Airway epithelial cell (primary cell): ENCODE results near the gene ZSWIM5. TPM values are rescaled to one million over a fixed set of nuclear protein-coding genes. Genes with fewer than 3 reads are reported as not detected.

ENCODE experiments used
- total RNA-seq: library from RNA; depleted of rRNA; stranded (reverse); fragments of >200 nt; gene quantifications from 2 replicates; pipeline ENCODE4 v1.2.3, GENCODE V29; 2015

The ZSWIM5 gene
- 0.05 and 0.07 TPM in 2 replicates for total RNA-seq

GRCh38 chr1:45205910-45206721 is at the start of gene ZSWIM5:
Gene ZSWIM5 (minus strand): TSS chr1:45206605. CDS start chr1:45206350, 255 bp downstream.

GRCh38 chr1:45011837-45012638 is 194.4 kb downstream of the ZSWIM5 start, which contains the start of gene UROD:
Gene UROD (plus strand): TSS chr1:45012254. CDS start chr1:45012266, 12 bp downstream.

GRCh38 chr1:45010855-45011811 is 195.3 kb downstream of the ZSWIM5 start, which contains the start of gene HECTD3:
Gene HECTD3 (minus strand): TSS chr1:45011324. CDS start chr1:45011257, 67 bp downstream.

Other genes with a start within 250 kb of the ZSWIM5 start
- gene EIF2B3, start 220.0 kb downstream of the ZSWIM5 start, total RNA-seq = 29.9 and 38.3 TPM in 2 replicates
- gene HECTD3, start 195.3 kb downstream of the ZSWIM5 start, total RNA-seq = 22.2 and 22.4 TPM in 2 replicates
- gene UROD, start 194.4 kb downstream of the ZSWIM5 start, total RNA-seq = 85.9 and 92.1 TPM in 2 replicates
- gene HPDL, start 120.3 kb upstream of the ZSWIM5 start, total RNA-seq = 5.2 and 8.5 TPM in 2 replicates
- 6.6 and 8.3 TPM in 2 replicates for gene TOE1, start 133.6 kb upstream of the ZSWIM5 start, total RNA-seq
- gene MUTYH, start 133.8 kb upstream of the ZSWIM5 start, total RNA-seq = 13.9 and 15.2 TPM in 2 replicates